HepG2 (cell line): ENCODE data around the gene DENND4C.

Experiments used
- EZH2 ChIP-seq: conservative IDR thresholded peaks from 2 replicates; pipeline ENCODE4 v1.6.1; 2012; ENCODE audit warnings: mild to moderate bottlenecking, low read depth, low read length, moderate library complexity
- JUNB ChIP-seq: sonication (generic); formaldehyde crosslinking; IDR thresholded peaks from 2 replicates; pipeline ENCODE4 v1.8.0; 2022; ENCODE audit warnings: missing genetic modification reagents, mild to moderate bottlenecking, borderline replicate concordance
- NCOA1 ChIP-seq: sonication (generic); formaldehyde crosslinking; IDR thresholded peaks from 2 replicates; pipeline ENCODE4 v1.9.0; 2021; ENCODE audit warnings: missing genetic modification reagents
- POLR2A ChIP-seq, 2 experiments: IDR thresholded peaks; 2 replicates each; pipeline ENCODE4 v1.6.1; 2011; ENCODE audit warnings: low read depth in 2 of 2, low read length in 2 of 2, mild to moderate bottlenecking in 1 of 2, moderate library complexity in 1 of 2; ENCODE audit not compliant: insufficient read depth in 1 of 2
- POLR2AphosphoS5 ChIP-seq: IDR thresholded peaks from 2 replicates; pipeline ENCODE4 v1.6.1; 2012; ENCODE audit warnings: low read depth, low read length
- RAD51 ChIP-seq: fragments of 450-650 bp; IDR thresholded peaks from 2 replicates; pipeline ENCODE4 v1.6.1; 2016; ENCODE audit warnings: borderline replicate concordance
- SALL1 ChIP-seq: sonication (generic); formaldehyde crosslinking; IDR thresholded peaks from 2 replicates; pipeline ENCODE4 v1.8.0; 2022; ENCODE audit warnings: mild to moderate bottlenecking, missing genetic modification reagents
- TAF1 ChIP-seq: sonication (generic); formaldehyde crosslinking; IDR thresholded peaks from 2 replicates; pipeline ENCODE4 v1.4.0; 2020; ENCODE audit warnings: missing genetic modification reagents
- TF ChIP-seq, protein P1 (sequence below): sonication (generic); formaldehyde crosslinking; IDR thresholded peaks from 2 replicates; pipeline ENCODE4 v1.4.0; 2020; ENCODE audit warnings: mild to moderate bottlenecking, missing genetic modification reagents
- TF ChIP-seq, protein P2 (sequence below): sonication (generic); formaldehyde crosslinking; IDR thresholded peaks from 2 replicates; pipeline ENCODE4 v1.5.0; 2020; ENCODE audit warnings: mild to moderate bottlenecking, missing genetic modification reagents, moderate library complexity

DNA sequence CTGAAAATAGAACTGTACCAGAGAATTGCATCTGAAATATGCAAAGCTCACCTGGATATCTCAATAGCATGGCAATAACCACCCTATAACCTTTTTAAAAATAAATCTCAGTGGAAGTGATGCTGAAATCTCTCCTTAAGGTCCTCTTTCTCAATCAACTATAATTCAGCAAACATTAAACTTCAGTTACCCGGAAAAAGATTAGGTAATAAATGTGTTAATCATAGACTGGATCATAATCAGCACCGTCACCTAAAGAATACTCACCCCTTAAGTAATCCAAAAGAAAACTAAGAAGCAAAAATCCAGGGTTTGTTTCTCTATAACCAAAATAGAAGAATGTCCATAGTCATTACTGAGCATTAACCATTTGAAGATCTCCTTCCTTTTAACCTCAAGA, 44.3 kb upstream of the DENND4C start:
- no peak for TF ChIP-seq JUNB (CRISPR knock-in tag)
- no peak for TF ChIP-seq POLR2AphosphoS5
- no peak for TF ChIP-seq POLR2A (IDR thresholded peaks at IDR 0.05; ENCODE audit: insufficient read depth in 1 of 2, low read depth in 2 of 2, low read length in 2 of 2)
- TF ChIP-seq, protein P1, sequence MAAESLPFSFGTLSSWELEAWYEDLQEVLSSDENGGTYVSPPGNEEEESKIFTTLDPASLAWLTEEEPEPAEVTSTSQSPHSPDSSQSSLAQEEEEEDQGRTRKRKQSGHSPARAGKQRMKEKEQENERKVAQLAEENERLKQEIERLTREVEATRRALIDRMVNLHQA (CRISPR knock-in tag): no peak
- TF ChIP-seq, protein P2, sequence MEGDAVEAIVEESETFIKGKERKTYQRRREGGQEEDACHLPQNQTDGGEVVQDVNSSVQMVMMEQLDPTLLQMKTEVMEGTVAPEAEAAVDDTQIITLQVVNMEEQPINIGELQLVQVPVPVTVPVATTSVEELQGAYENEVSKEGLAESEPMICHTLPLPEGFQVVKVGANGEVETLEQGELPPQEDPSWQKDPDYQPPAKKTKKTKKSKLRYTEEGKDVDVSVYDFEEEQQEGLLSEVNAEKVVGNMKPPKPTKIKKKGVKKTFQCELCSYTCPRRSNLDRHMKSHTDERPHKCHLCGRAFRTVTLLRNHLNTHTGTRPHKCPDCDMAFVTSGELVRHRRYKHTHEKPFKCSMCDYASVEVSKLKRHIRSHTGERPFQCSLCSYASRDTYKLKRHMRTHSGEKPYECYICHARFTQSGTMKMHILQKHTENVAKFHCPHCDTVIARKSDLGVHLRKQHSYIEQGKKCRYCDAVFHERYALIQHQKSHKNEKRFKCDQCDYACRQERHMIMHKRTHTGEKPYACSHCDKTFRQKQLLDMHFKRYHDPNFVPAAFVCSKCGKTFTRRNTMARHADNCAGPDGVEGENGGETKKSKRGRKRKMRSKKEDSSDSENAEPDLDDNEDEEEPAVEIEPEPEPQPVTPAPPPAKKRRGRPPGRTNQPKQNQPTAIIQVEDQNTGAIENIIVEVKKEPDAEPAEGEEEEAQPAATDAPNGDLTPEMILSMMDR (CRISPR knock-in tag): no peak
- TF ChIP-seq RAD51: no peak
- TF ChIP-seq NCOA1 (CRISPR knock-in tag): no peak
- no peak for TF ChIP-seq EZH2
- no peak for TF ChIP-seq TAF1 (CRISPR knock-in tag)
- TF ChIP-seq SALL1: no peak
